BLaER1 treated with 17β-estradiol and CSF1 and Interleukin-3, amounts not matched to agents 10 nM and 100 nM (cell line): ENCODE data around the gene LILRA5.

Experiments
- H3K27ac ChIP-seq, 11 experiments: shearing (Covaris generic); formaldehyde crosslinking; 2 replicates each; pipeline ENCODE4 v1.8.1; 2022
- H3K27me3 ChIP-seq, 11 experiments: shearing (Covaris generic); formaldehyde crosslinking; 2 replicates each; pipeline ENCODE4 v1.8.1; 2022
- H3K36me3 ChIP-seq, 11 experiments: shearing (Covaris generic); formaldehyde crosslinking; 2 replicates each; pipeline ENCODE4 v1.8.1; 2022
- H3K4me1 ChIP-seq, 10 experiments: shearing (Covaris generic); formaldehyde crosslinking; 2 replicates each; pipeline ENCODE4 v1.8.1; 2022
- H3K4me2 ChIP-seq, 11 experiments: shearing (Covaris generic); formaldehyde crosslinking; 2 replicates each; pipeline ENCODE4 v1.8.1; 2022
- H3K4me3 ChIP-seq, 10 experiments: shearing (Covaris generic); formaldehyde crosslinking; 2 replicates each; pipeline ENCODE4 v1.8.1; 2022
- H3K9ac ChIP-seq, 11 experiments: shearing (Covaris generic); formaldehyde crosslinking; 2 replicates each; pipeline ENCODE4 v1.8.1; 2022
- H3K9me3 ChIP-seq, 11 experiments: shearing (Covaris generic); formaldehyde crosslinking; replicated peaks in 1 of 11; 2 replicates each; pipeline ENCODE4 v1.8.1; 2022
- H4K20me1 ChIP-seq, 11 experiments: shearing (Covaris generic); formaldehyde crosslinking; 2 replicates each; pipeline ENCODE4 v1.8.1; 2022
- Cebpa-rat ChIP-seq, 11 experiments: shearing (Covaris generic); IDR thresholded peaks; 2 replicates each; pipeline ENCODE4 v1.8.1; 2022

LILRA5 gene

DNA sequence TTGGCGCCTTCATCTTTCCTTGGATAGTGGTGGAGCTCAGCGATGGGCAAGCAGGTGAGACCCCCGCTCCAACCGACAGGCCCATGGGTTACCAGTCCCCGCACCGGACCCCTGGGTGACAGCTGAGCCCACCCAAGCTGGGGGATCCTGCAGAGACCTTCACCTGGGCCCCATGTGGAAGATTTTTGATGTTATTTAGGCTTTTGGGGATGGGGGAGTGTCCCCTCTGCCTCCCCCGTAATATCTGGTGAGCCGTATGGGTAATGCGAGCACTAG is 4.9 kb upstream of the LILRA5 start:
- Histone ChIP-seq H3K9ac (no peak overlapping the region; a peak in 2 of 22 replicates), H3K36me3 (no peaks in the 10 kb centered on the region), H3K27ac (peak overlapping the region in 8 of 11 experiments; percentile 1 to 77 (median 35); a peak in 12 of 22 replicates), H3K9me3 (peaks cover 6 to 27% (median 16%) of the 10 kb centered on the region in 11 experiments; a peak in 19 of 22 replicates), H3K4me3 (no peak overlapping the region), H3K27me3 (no peaks in the 10 kb centered on the region), H3K4me1 (peaks cover 13 to 66% (median 52%) of the 10 kb centered on the region in 10 experiments), H4K20me1 (no peaks in the 10 kb centered on the region), H3K4me2 (peak overlapping the region in 6 of 11 experiments; percentile 53 to 87 (median 78); a peak in 11 of 22 replicates)
- TF ChIP-seq Cebpa-rat (IDR thresholded peaks at IDR 0.05), result no peak

DNA sequence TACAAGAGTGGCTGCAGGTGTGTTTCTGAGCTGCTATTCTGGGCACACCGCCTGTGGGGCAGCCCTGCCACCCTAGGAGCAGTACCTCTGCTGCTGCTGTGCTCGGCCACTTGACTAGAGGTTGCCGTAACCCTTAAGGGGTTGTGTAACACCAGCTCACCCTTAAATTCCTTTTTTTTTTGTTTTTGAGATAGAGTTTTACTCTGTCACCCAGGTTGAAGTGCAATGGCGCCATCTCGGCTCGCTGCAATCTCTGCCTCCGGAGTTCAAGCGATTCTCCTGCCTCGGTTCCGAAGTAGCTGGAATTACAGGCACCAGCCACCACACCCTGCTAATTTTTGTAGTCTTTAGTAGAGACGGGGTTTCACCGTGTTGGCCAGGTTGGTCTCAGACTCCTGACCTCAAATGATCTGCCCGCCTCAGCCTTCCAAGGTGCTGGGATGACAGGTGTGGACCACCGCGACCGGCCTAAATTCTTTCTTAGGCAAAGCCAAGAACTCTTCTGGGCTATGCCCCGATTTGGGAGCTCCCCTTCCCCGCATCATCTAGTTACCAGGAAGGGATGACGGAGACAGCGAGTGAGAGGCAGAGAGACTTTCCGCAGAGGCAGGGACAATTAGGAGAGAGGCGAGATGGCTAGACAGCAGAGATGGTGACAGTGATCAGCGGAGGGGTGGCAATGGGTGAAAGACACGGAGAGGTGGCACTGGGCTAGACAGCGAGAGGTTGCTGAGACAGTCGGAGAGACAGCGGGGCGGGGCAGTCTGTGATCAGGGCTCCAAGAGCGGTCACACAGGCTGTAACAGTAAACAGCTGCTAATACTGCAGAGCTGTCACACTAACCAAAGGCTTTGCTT is 4.4 kb upstream of the LILRA5 start:
- Histone ChIP-seq H3K27me3 (no peaks in the 10 kb centered on the region), H3K4me1 (peaks cover 19 to 71% (median 57%) of the 10 kb centered on the region in 10 experiments), H4K20me1 (no peaks in the 10 kb centered on the region), H3K9me3 (peaks cover 4 to 25% (median 15%) of the 10 kb centered on the region in 11 experiments; a peak in 19 of 22 replicates), H3K4me3 (no peak overlapping the region), H3K9ac (no peak overlapping the region; a peak in 2 of 22 replicates), H3K36me3 (no peaks in the 10 kb centered on the region), H3K4me2 (peak overlapping the region in 9 of 11 experiments; percentile 12 to 87 (median 53); a peak in 15 of 22 replicates), H3K27ac (peak overlapping the region in 8 of 11 experiments; percentile 1 to 77 (median 35); a peak in 13 of 22 replicates)
- TF ChIP-seq Cebpa-rat (IDR thresholded peaks at IDR 0.05), result 0 out of 22 replicates have a peak, but pooled peaks of 1 of the 11 experiments have one; percentile 7

DNA sequence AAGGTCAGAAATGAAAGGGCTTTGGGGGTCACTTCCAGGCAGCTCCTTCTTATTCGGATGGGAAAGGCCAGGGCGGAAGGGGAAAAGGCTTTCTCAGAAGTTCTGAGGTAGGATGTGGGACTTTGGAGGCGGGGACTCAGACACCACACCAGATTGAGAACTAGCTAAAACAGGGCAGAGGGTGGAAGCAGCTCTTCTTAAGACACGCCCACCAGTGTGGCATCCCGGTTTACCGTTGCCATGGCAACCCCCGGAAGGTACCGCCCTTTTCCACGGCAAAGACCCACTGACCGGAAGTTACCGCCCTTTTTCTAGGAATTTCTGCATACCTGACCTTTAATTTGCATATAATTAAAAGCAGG is 3.8 kb upstream of the LILRA5 start:
- Histone ChIP-seq H4K20me1 (no peaks in the 10 kb centered on the region), H3K27me3 (no peaks in the 10 kb centered on the region), H3K36me3 (peaks cover 0 to under 1% (median 0%) of the 10 kb centered on the region in 11 experiments; a peak in 1 of 22 replicates), H3K4me1 (peaks cover 24 to 77% (median 63%) of the 10 kb centered on the region in 10 experiments), H3K9ac (no peak overlapping the region), H3K4me2 (peak overlapping the region in 9 of 11 experiments; percentile 12 to 87 (median 53); a peak in 15 of 22 replicates), H3K9me3 (peaks cover 0 to 19% (median 9%) of the 10 kb centered on the region in 11 experiments; a peak in 16 of 22 replicates), H3K27ac (peak overlapping the region in 4 of 11 experiments; percentile 7 to 77 (median 41); a peak in 3 of 22 replicates), H3K4me3 (no peak overlapping the region)
- no peak for TF ChIP-seq Cebpa-rat (IDR thresholded peaks at IDR 0.05)

DNA sequence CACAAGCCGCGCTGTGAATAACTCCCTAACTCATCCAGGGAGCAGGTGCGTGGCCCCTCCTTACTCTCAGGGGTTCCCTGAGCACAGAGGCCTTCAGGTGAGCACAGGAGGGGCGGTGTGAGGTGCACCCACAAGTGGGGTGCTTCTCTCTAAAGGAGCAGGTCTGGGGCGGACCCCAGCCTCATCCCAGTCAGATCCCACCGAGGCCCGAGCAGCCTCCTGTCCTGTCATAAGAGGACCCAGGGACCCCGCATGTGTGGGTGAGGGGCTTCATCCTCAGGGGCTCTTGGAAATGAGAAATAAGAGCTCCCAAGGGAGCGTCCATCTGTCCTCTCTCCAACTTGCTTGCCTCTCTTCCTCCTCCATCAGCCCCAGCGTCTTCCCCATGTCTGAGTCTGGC is 3.0 kb upstream of the LILRA5 start:
- Histone ChIP-seq H3K27ac (peak overlapping the region in 2 of 11 experiments; percentile 7 to 8; a peak in 2 of 22 replicates), H3K36me3 (peaks cover 0 to 8% (median 0%) of the 10 kb centered on the region in 11 experiments; a peak in 5 of 22 replicates), H3K4me2 (peak overlapping the region in 6 of 11 experiments; percentile 41 to 87 (median 78); a peak in 9 of 22 replicates), H3K4me3 (no peak overlapping the region), H4K20me1 (no peaks in the 10 kb centered on the region), H3K4me1 (peaks cover 24 to 85% (median 69%) of the 10 kb centered on the region in 10 experiments), H3K9me3 (peaks cover 0 to 11% (median 3%) of the 10 kb centered on the region in 11 experiments; a peak in 12 of 22 replicates), H3K27me3 (no peaks in the 10 kb centered on the region), H3K9ac (no peak overlapping the region)
- TF ChIP-seq Cebpa-rat (IDR thresholded peaks at IDR 0.05), result no peak

DNA sequence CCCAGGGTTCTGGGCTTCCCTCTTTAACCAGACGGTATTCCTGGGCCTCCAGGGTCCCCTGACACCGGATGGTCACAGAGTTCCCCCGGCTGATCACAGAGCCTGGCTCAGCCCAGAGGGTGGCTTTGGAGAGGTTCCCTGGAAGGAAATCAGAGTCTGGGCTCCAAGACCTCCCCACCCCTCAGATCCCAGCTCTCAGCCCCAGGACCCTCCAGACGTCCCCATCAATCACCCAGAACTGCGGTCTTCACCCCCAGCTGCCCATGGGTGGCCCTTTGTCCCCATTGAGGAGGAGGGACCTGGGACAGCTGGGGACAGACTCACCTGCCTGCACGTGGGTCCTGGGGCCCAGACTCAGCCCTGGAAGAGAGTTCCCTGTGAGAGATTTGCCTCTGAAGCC is 955 bp downstream of the LILRA5 start:
- Histone ChIP-seq H3K4me2 (peak overlapping the region; percentile 64 to 98 (median 79); a peak in 21 of 22 replicates), H3K27ac (peak overlapping the region in 10 of 11 experiments; percentile 14 to 82 (median 58); a peak in 18 of 22 replicates), H3K9ac (peak overlapping the region in 8 of 11 experiments; percentile 4 to 79 (median 62); a peak in 12 of 22 replicates), H3K9me3 (0 out of 22 replicates have a peak, but pooled peaks cover 0 to 8% (median 0%) of the 10 kb centered on the region in 11 experiments), H3K4me1 (peaks cover 18 to 78% (median 42%) of the 10 kb centered on the region in 10 experiments), H3K36me3 (peaks cover 0 to 35% (median 0%) of the 10 kb centered on the region in 11 experiments; a peak in 6 of 22 replicates), H3K27me3 (no peaks in the 10 kb centered on the region), H3K4me3 (peak overlapping the region in 5 of 10 experiments; percentile 53 to 66 (median 60); a peak in 9 of 20 replicates), H4K20me1 (0 out of 22 replicates have a peak, but pooled peaks cover 0 to 10% (median 0%) of the 10 kb centered on the region in 11 experiments)
- no peak for TF ChIP-seq Cebpa-rat (IDR thresholded peaks at IDR 0.05)

DNA sequence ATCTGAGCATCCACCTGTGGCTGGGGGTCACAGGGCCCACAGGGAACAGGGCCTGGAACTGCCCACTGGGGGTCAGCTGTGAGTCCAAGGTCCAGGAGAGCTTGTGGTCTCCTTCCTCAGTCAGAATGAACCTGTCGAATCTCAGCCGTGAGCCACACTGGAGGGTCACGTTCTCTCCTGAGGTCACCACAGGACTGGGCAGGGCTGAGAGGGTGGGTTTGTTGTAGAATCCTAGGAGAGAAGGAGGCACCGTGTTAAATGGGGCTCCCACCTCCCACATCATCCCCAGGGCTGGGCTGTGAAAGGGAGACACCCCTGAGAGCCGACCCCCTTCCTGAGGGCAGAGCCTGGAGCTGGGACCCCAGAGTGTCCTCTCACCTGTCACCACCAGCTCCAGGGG is 1.5 kb downstream of the LILRA5 start:
- H3K27ac ChIP-seq, result peak overlapping the region in 7 of 11 experiments; percentile 14 to 82 (median 57); a peak in 6 of 22 replicates
- peak overlapping the region in 6 of 11 experiments; percentile 75 to 98 (median 96); a peak in 11 of 22 replicates for H3K4me2 ChIP-seq
- H3K9ac ChIP-seq, result peak overlapping the region in 5 of 11 experiments; percentile 57 to 79 (median 73); a peak in 7 of 22 replicates
- no peak for TF ChIP-seq Cebpa-rat (IDR thresholded peaks at IDR 0.05)
- no peaks in the 10 kb centered on the region for H3K27me3 ChIP-seq
- peak overlapping the region in 5 of 10 experiments; percentile 53 to 66 (median 60); a peak in 8 of 20 replicates for H3K4me3 ChIP-seq
- H3K9me3 ChIP-seq, result 0 out of 22 replicates have a peak, but pooled peaks cover 0 to 14% (median 0%) of the 10 kb centered on the region in 11 experiments
- 0 out of 22 replicates have a peak, but pooled peaks cover 0 to 10% (median 0%) of the 10 kb centered on the region in 11 experiments for H4K20me1 ChIP-seq
- peaks cover 0 to 40% (median 0%) of the 10 kb centered on the region in 11 experiments; a peak in 7 of 22 replicates for H3K36me3 ChIP-seq
- H3K4me1 ChIP-seq, result peaks cover 16 to 78% (median 36%) of the 10 kb centered on the region in 10 experiments

DNA sequence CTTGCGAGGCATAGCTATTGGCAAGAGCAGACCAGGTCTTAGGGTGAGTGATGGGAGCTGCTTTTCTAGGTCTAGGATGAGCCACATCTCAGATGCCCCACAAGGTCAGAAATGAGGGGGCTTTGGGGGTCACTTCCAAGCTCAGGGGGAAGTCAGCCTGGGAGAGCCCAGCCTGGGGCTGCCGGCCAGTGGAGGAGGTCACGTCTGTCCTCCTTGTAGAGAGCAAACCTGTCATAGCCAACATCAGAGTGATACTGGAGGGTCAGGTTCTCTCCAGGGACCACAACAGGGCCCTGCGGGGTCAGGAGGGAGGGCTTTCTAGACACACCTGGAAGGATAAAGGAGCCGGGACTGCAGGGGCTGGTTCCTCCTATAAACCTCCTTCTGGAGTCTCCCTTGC is 2.4 kb downstream of the LILRA5 start:
- TF ChIP-seq Cebpa-rat (IDR thresholded peaks at IDR 0.05), result no peak
- H3K9me3 ChIP-seq, result 0 out of 22 replicates have a peak, but pooled peaks cover 0 to 14% (median 0%) of the 10 kb centered on the region in 11 experiments
- 0 out of 22 replicates have a peak, but pooled peaks cover 0 to 10% (median 0%) of the 10 kb centered on the region in 11 experiments for H4K20me1 ChIP-seq
- H3K4me2 ChIP-seq, result peak overlapping the region in 4 of 11 experiments; percentile 16 to 98 (median 98); a peak in 7 of 22 replicates
- H3K9ac ChIP-seq, result peak overlapping the region in 2 of 11 experiments; percentile 66 to 79; a peak in 4 of 22 replicates
- H3K36me3 ChIP-seq, result peaks cover 0 to 49% (median 0%) of the 10 kb centered on the region in 11 experiments; a peak in 7 of 22 replicates
- H3K4me1 ChIP-seq, result peaks cover 14 to 80% (median 36%) of the 10 kb centered on the region in 10 experiments
- peak overlapping the region in 3 of 10 experiments; percentile 55 to 66 (median 60); a peak in 6 of 20 replicates for H3K4me3 ChIP-seq
- no peak overlapping the region; a peak in 1 of 22 replicates for H3K27ac ChIP-seq
- H3K27me3 ChIP-seq, result no peaks in the 10 kb centered on the region

DNA sequence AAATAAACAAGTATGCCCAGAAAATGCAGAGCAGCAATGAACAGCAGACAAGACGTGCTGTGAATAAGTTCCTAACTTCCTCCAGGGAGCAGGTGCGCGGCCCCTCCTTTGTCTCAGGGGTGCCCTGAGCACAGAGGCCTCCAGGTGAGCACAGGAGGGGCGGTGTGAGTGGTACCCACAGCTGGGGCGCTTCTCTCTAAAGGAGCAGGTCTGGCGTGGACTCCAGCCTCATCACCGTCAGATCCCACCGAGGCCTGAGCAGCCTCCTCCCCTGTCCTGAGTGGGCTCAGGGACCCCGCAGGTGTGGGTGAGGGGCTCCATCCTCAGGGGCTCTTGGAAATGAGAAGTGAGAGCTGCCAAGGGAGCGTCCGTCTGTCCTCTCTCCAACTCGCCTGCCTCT is 3.2 kb downstream of the LILRA5 start:
- no peaks in the 10 kb centered on the region for H3K27me3 ChIP-seq
- H3K4me2 ChIP-seq, result peak overlapping the region in 5 of 11 experiments; percentile 9 to 98 (median 97); a peak in 8 of 22 replicates
- H3K27ac ChIP-seq, result no peak overlapping the region
- 0 out of 22 replicates have a peak, but pooled peaks cover 0 to 14% (median 0%) of the 10 kb centered on the region in 11 experiments for H3K9me3 ChIP-seq
- peaks cover 0 to 49% (median 0%) of the 10 kb centered on the region in 11 experiments; a peak in 7 of 22 replicates for H3K36me3 ChIP-seq
- H3K9ac ChIP-seq, result peak overlapping the region in 2 of 11 experiments; percentile 66 to 79; a peak in 4 of 22 replicates
- TF ChIP-seq Cebpa-rat (IDR thresholded peaks at IDR 0.05), result no peak
- H3K4me3 ChIP-seq, result peak overlapping the region in 3 of 10 experiments; percentile 55 to 66 (median 60); a peak in 6 of 20 replicates
- 0 out of 22 replicates have a peak, but pooled peaks cover 0 to 10% (median 0%) of the 10 kb centered on the region in 11 experiments for H4K20me1 ChIP-seq
- H3K4me1 ChIP-seq, result peaks cover 20 to 86% (median 43%) of the 10 kb centered on the region in 10 experiments
